ENCODE measurements around the gene ATP2C2. TPM values are rescaled to one million over a fixed set of nuclear protein-coding genes. Genes with fewer than 3 reads are reported as not detected.

Gene ATP2C2
- total RNA-seq, 4 donors from 2014 or later, result 1.3 TPM; not detected in 3

- TF ChIP-seq CTCF (IDR thresholded peaks at IDR 0.05), result no peak
- DNase-seq (ENCODE audit: low spot score) (no peak), ATAC-seq (ENCODE audit: low FRiP score) (no peak)
These were observed 131.3 kb downstream of the ATP2C2 start for GRCh38 chr16:84499638-84500037.

- DNase-seq (ENCODE audit: low spot score), result no peak
- no peak for TF ChIP-seq CTCF (IDR thresholded peaks at IDR 0.05)
- no peak for ATAC-seq (ENCODE audit: low FRiP score)
These were observed 132.2 kb downstream of the ATP2C2 start for GRCh38 chr16:84500531-84500930.

- ATAC-seq (ENCODE audit: low FRiP score) (no peak), DNase-seq (ENCODE audit: low spot score) (no peak)
- TF ChIP-seq CTCF (IDR thresholded peaks at IDR 0.05), result no peak
These were observed 132.9 kb downstream of the ATP2C2 start for GRCh38 chr16:84501077-84501735.

GRCh38 chr16:84502075-84502474, 133.7 kb downstream of the ATP2C2 start:
- no peak for ATAC-seq (ENCODE audit: low FRiP score)
- DNase-seq (ENCODE audit: low spot score), result no peak
- no peak for TF ChIP-seq CTCF (IDR thresholded peaks at IDR 0.05)

- ATAC-seq (ENCODE audit: low FRiP score), result no peak
- no peak for TF ChIP-seq CTCF (IDR thresholded peaks at IDR 0.05)
- DNase-seq (ENCODE audit: low spot score), result no peak
These were observed 134.2 kb downstream of the ATP2C2 start for GRCh38 chr16:84502581-84502980.

- ATAC-seq (ENCODE audit: low FRiP score) (peak; percentile 8), DNase-seq (ENCODE audit: low spot score) (no peak)
- TF ChIP-seq CTCF (IDR thresholded peaks at IDR 0.05), result no peak
These were observed 135.5 kb downstream of the ATP2C2 start for GRCh38 chr16:84503751-84504395.
